Fibroblast of the conjunctiva (primary cell): ENCODE data around the gene SLC26A4.

ENCODE experiments used
- DNase-seq: peaks from one replicate; pipeline ENCODE4 v3.0.0-alpha.2; 2010; ENCODE audit warnings: low read depth

Gene SLC26A4

DNA sequence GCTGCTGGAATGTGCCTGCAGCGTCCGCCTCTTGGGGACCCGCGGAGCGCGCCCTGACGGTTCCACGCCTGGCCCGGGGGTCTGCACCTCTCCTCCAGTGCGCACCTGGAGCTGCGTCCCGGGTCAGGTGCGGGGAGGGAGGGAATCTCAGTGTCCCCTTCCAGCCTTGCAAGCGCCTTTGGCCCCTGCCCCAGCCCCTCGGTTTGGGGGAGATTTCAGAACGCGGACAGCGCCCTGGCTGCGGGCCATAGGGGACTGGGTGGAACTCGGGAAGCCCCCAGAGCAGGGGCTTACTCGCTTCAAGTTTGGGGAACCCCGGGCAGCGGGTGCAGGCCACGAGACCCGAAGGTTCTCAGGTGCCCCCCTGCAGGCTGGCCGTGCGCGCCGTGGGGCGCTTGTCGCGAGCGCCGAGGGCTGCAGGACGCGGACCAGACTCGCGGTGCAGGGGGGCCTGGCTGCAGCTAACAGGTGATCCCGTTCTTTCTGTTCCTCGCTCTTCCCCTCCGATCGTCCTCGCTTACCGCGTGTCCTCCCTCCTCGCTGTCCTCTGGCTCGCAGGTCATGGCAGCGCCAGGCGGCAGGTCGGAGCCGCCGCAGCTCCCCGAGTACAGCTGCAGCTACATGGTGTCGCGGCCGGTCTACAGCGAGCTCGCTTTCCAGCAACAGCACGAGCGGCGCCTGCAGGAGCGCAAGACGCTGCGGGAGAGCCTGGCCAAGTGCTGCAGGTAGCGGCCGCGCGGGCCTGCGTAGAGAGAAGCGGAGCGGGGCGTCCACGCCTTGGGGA lies 645 bp downstream of the SLC26A4 start:
- no peak for DNase-seq

DNA sequence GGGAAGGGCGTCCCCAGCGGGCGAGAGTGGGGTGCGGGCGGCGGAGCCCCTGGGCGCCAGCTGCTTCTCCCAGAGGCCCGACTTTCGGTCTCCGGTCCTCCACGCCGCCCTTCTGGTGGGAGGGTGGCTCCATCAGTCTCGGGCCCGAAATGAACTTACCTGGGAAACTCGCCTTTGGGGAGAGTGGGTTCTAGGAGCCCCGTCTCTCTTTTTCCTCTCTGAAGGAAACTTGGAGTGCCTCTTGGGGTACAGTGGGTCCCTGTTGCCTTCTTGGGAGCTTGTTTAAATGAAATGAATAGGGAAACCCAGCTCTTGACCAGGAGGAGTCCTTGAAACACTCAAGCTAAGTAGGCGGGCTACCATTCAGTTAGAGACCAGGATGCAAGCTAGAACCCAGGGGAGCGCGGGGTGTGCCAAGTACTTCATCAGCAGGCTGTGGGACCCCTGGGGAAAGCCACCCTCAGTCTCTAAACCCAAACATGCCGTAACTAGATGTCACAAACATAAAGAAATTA lies 1.3 kb downstream of the SLC26A4 start:
- no peak for DNase-seq

DNA sequence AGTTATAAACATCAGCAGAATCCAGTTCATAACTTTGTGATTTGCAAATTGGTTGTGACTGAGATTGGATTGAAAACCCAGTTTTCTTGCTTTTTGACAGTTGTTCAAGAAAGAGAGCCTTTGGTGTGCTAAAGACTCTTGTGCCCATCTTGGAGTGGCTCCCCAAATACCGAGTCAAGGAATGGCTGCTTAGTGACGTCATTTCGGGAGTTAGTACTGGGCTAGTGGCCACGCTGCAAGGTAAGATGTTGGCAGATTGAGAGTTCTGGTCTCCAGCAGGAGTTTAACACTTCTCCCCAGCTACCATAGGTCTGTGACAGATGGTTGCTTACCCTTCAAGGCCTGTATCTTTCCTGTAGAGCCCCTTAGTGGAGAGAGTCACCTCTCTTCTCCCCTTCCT lies 2.6 kb downstream of the SLC26A4 start:
- DNase-seq = no peak

DNA sequence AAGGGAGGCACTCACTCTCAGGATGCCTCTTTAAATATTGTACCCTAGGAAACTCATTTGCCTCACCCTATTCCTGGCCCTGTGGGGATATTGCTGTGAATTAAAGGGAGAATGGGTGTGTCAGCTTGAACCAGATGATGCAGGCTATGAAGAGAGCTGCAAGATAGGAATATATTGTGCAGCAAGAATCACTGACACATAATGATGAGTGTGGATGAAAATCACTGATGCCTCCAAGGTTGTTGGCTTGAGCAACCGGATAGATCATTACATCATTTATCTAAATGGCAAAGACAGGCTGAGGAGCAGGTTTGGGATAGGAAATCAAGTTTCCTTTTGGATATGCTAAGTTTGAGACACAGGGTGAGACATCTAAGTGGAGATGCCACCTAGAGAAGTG lies 6.2 kb downstream of the SLC26A4 start:
- DNase-seq = no peak

DNA sequence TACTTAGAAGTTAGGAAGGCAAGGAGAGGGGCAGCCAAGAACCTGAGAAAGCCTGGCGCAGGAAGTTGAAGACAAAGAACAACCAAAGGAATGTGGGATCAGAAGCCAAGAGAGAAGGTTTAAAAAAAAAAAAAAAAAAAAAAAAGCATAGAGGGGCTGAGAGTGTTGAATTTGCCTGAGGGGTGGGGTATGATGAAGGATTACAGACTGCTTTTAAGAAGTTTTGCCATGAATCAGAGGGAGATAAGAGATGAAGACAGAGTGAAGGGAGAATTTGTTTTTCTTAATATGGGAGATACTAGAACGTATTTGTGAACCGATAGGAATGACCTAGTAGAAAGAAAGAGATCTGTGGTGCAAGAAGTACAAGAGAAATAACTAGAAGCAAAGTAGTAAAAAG lies 6.7 kb downstream of the SLC26A4 start:
- no peak for DNase-seq

DNA sequence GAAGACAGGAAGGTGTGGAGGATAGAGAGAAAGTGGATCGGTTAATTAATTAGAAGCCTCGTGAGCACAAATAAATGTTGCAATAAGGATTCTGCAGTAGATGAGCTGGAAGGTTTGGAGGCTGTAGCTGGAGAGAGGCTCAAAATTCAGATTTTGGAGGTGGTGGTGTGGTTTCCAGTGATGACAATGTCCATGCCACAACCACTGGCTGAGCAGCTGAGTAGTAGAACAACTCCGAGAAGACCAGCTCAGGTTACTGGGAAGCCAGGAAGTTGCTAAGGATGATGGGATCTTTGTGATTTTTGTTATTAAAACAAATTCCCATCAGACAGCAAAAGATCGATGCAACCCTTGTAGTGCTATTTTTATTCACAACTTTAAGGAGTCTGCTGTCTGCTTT lies 7.7 kb downstream of the SLC26A4 start:
- no peak for DNase-seq

DNA sequence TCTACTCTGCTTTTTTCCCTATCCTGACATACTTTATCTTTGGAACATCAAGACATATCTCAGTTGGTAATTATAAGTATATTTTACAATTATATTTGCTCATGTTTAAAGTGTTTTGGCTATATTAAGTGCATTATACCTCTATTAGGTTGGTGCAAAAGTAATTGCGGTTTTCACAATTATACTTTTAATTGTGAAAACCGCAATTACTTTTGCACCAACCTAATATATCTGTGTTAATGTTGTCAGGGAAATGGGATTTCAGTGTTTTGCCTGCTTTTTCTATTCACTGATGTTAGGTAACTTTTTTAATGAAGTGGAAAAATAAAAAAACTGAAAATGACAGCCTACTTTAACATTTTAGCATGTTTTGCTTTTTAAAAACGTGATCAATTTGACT lies 11.6 kb downstream of the SLC26A4 start:
- DNase-seq = no peak

DNA sequence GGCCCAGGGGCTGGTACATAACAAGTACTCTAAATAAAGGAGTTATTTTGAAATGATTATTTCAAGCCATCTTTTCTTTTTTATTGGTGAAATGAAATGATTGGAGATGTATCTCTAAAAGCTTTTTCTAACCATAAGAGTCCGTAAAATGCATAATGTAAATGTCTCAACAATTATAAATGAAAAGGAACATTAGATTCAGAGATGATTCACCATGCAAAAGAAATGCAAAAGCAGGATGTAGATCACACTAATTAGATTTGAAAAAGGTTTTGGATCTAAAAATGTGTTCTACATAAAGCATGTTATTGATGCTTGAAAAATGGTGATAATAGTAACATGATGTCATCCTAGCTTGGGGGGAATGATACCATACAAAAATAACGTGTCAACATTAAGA lies 15.6 kb downstream of the SLC26A4 start:
- no peak for DNase-seq

DNA sequence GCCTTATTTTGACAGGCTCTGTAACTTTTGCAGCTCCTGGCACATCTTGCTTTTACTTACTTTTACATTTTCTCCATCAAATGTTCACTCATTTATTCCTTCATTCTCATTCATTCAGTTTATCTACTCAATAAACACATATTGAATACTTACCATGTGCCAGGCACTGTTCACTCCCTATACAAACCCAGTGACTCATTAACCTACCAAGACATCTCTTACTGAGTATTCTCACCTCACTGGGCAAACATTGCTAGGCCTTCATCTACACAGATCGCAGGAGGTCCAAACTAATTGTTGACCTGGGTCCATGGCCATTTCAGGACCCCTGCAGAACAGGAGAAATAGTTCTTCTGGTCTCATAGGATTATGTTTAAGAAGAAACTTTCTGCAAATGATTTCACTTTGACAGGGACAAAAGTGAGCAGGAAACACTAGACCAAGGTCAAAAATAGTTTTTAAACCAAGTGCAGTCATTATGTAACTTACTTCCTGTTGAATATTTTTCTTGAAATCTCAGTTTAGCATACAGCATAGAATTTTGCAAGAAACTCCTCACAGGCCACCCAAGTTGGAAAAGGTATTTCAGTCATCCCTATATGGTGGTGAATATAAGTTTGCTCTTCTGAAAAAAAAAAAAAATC lies 17.6 kb downstream of the SLC26A4 start:
- DNase-seq = no peak

DNA sequence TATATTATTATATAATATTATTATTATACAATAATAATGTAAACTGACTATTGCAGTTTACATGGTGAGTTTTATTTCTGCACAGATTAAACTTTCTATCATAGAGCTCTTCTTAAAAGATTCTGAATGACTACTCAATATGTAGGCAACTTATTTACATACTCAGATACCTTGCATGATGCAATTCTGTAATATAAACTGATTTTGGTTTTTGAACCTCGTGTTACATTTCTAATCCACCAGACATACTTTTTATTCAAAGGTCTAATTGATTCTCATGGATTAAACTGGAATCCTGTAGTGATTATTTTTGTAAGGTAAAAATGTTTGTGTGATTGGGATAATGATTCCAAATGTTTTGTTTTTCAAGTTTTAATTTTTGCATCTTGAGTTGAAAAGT lies 19.9 kb downstream of the SLC26A4 start:
- DNase-seq = no peak

DNA sequence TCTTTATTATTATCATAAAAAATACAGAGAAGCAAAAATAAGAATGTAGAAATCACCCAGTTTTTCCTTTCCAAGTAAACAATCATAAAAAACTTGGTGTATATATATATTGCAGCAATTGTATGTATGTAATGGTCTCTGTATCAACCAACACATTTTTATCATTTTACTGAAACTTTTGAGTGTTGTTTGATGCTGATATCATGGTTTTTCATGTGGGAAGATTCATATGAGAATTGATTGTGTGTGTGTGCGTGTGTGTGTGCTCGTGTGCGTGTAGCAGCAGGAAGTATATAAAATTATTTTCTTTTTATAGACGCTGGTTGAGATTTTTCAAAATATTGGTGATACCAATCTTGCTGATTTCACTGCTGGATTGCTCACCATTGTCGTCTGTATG lies 22.3 kb downstream of the SLC26A4 start:
- DNase-seq = no peak

DNA sequence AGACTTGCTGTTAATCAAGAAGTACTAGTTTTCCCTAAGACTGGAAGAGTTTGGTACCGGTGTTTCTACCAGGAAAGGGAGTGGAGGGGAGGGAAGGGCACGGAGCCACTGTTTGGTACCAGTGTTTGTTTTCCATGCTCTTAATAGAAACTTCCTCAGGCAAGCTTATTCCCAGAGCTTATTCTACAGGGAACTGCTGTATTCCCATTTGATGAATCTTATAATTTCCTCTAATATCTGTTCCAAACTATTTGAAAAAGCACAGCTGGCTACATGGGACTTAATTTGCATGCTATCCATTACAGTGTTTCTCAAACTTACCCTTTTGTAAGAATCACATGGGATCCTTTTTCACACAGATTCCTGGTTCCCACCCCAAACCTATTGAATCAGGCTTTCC lies 23.7 kb downstream of the SLC26A4 start:
- DNase-seq = no peak

DNA sequence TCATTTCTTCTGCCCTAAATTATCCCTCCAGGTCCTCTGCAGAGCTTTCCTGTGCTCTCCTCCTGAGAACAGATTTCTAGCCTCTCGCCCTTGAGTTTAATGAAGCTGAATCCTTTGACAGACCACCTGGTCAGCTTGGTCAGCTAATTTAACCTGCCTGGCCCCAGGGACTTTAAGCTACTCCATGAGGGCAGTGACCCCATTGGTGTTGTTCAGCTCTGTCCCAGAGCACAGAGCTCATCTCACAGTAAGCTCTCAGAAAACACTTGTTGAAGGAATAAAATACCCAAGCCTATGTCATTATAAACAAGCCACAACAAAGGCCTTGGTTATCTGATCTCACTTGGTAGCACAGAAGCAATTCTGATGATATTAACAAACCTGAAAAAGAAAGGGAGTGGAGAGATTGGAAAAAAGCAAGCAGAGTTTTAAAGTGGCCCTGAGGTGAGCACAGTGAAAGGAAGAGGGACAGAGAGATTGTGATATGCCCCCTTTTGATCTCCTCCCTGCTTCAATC lies 24.4 kb downstream of the SLC26A4 start:
- DNase-seq = no peak

DNA sequence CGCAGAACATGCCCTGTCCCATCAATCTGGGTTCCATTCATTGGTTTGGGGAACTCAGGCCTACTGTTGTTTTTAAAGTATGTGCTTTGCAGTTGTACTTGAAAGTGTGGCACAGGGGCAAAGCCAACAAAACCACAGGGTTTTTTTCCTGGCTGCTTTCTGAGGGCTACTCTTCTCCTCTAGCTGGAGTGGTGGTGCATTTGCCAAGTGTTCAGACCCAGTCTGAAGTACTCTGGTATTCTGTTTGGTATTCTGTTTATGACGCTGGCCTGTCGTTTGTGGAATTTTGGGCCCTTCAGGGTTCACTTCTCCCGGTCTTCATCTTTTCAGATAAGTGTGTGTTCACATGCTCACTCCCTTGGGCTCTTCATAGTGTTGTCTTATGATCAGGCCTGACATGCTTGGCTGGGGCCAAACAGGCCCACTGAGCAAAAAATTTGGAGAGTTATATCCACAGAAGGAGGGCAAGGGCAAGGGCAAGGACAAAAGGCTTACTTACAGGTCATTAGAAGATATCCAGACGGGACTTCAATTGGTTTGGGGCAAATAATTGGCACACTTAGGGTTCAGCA lies 26.3 kb downstream of the SLC26A4 start:
- DNase-seq = no peak

DNA sequence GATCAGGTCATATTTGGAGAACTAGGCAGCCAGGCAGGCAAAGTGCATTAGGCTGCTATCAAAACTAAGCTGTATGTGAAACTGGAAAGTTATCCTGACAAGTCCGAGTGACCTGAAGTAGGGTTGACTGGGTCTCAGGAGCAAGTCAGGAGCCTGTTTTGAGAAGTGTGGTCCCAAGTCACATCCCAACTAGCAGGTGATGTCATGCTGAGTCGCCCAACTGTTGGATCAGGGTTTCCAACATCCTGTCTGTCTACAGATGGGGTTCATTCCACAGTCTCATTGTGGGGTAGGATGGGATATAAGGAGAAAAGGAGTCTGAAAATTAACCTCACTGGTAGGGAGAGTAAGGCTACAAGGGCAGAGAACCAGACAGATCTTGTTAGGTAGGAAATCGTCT lies 27.0 kb downstream of the SLC26A4 start:
- DNase-seq = no peak

DNA sequence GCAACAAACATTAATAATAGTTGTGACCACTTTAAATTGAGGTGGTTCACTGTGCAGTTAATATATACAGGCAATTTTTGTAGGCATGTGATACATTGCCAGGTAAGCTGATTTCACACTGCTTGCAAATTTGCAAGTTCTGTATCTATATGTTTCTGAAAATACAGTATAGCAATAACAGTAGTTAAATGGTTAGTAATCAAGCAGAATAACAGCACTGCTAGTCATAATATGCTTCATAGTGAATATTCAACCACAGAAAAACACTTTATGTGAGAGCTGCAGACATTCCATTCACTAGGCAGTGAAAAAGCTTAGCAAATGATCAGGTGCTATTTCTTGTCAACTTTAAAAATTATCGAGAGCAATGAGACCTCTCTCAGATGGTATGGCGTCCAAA lies 28.9 kb downstream of the SLC26A4 start:
- DNase-seq = no peak

DNA sequence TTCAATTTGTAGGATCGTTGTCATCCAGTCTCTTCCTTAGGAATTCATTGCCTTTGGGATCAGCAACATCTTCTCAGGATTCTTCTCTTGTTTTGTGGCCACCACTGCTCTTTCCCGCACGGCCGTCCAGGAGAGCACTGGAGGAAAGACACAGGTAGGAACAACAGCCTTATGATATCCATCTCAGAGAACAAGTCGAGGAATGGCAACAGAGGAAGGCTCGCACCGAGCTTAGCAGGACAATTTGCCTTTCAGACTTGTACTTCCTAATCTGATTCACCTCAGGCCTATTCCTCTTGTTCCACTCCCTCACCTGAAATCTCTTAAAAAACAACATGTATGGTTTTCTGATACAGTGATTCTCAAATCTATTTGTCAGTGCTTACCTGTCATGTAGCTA lies 29.5 kb downstream of the SLC26A4 start:
- no peak for DNase-seq

DNA sequence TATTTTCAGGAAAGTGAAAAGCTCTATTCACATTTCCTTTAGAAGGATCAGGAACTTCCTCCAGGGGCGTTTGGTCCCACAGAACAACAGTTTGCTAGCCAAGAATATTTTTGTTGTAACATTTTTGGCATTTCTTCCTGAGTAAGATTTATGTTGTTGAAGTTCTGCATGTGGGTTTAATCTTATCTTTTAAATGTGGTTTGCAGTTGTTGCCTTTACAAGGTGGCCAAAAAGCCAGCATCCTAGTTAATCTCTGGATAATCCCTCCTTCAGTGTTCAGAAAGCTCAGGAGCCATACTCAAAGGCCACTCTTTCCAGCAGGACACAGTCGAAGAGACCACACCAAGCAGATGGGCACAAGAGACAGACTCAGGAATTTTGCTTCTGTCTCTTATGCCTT lies 30.0 kb downstream of the SLC26A4 start:
- no peak for DNase-seq

DNA sequence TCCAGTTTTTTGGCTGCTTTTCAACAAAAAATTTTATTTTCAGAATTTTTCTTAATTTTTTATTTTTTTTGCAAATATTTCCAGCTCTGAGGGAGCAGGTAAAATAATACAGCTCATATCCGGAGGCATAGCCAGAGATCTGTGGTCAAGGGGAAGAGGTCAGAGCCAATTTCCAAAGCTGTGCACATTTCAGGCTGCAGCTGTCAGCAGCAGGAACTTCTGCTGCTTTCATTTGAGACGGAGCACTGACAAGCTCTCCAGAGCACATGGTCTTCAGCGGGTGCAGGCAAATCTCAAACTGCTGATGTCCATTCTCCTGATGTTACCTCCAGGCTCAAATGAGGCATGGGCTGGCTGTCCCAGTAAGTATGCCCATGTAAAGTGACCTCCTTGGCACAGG lies 31.1 kb downstream of the SLC26A4 start:
- DNase-seq = no peak

DNA sequence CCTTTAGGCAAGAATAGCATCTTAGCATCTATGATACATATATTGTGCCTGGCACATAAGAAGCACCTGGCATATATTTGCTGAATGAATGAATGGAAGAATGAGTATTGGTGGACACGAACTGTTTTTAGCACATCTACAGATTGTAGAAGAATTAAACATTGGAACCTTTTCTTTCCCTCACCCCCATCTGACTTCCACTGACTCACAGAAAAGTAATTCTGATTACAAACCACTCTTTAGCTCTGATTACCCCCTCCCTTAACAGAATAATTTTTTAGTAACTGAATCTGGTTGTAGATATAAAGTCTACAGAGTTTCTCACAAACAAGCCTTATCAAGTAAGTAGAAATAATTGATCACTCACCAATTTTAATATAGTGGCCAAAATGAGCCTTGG lies 31.9 kb downstream of the SLC26A4 start:
- no peak for DNase-seq

DNA sequence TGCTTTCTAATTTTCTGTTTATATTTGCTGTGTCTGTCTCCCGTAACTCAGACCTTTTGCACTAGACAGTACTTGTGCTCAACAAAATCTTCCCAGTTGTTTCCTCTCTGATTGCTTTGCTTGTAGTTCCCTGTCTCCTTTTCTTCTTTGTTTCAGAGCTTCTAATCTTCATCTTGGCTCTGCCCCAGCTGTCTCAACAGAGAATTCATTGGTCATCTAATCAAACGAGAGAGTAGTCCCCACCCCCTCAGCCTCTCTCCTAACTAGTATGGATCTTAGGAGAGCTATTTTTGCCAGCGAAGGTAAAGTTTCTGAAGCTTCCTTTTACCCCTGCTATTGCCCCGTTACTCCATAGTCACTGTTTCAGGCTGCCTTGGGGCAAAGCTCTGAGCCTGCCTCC lies 32.8 kb downstream of the SLC26A4 start:
- no peak for DNase-seq

DNA sequence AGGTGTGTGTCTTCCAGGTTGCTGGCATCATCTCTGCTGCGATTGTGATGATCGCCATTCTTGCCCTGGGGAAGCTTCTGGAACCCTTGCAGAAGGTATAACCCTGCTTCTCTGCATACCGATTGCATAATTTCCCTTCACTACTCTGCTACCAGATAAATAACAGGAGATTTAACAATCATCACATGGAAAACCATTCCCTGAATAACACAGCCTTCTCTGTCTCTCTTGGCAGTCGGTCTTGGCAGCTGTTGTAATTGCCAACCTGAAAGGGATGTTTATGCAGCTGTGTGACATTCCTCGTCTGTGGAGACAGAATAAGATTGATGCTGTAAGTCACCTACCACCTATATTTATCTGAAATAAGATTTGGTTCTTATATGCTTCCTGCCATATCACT lies 33.8 kb downstream of the SLC26A4 start:
- no peak for DNase-seq

DNA sequence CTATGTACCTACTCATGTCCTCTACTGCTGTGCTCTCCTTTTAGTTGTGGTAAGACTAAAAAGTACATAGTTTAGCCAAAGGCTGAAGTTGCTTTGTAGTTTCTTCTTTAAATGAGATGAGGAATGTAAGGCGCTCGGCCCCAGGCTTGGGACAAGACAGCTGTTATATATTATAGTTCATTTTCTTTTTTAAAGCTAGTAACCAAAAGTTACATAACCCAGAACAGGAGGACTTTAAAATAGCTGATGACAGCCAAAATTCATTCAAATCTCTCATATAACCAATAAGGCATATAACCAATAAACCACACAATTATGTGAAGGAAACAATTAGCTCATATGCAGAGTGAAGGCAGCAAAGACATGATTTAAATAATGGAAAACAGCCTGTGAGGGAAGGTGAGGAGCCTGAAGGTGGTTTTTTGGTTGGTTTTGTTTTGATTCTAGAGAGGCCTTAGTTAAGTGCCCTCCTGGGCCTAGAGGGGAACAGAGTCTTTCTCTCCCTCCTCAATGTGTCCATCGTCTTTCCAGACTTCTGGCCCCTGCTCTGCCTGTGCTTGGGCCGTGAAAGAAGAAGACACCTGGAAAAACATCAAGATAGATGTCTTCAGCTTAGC lies 35.8 kb downstream of the SLC26A4 start:
- no peak for DNase-seq
